Measurements from ENCODE around the gene CENPS.
"Not testable (repeated sequence)": the region's sequence is repeated elsewhere in the genome, so short reads cannot be mapped to it uniquely, and the experiment has no call there.

Gene CENPS

DNA sequence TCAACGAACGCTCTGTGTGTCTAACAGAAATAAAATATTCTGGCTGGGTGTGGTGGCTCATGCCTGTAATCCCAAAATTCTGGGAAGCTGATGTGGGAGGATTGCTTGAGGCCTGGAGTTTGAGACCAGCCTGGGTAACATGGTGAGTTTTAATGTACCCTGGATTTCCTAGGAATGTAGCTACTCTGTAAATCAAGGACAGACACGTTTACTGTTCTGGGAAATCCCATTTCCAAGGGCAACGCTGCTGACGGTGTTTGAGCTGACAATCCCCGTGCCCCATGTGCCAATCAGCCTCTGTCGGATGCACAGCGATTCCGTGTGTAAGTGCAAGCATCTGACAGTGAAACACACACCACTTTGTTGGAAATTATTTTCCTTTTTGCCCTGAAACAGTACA is 27.6 kb downstream of the CENPS start:
- H3K27ac ChIP-seq (ENCODE audit: low read length) = no peak overlapping the region

DNA sequence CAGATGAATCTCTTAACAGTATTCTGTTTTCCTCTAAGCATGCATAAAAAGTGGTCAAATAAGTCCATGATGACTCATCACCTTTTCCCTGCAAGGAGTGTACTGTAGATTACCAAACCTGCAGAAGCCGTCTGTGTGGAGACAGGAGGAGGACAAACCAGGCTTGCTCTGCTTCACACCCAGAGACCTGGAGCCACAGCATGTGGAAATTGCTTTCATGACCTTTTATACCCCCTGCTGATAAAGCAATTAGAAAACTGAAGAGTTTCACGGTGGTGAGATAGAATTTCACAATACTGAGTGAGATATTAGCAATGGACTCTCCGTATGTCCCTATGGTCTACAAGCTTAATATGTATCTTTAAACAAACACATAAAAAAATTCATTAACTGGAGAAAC is 29.0 kb downstream of the CENPS start:
- no peaks in the 10 kb centered on the region for H3K4me1 ChIP-seq (ENCODE audit: control insufficient read depth, low read depth, low read length)
- H3K9me3 ChIP-seq (ENCODE audit: control insufficient read depth, low read depth, low read length) = peaks cover 4% of the 10 kb centered on the region
- no peak overlapping the region for H3K4me3 ChIP-seq (ENCODE audit: low read length)
- peaks cover 32% of the 10 kb centered on the region for H3K36me3 ChIP-seq (ENCODE audit: control insufficient read depth, low read depth, low read length)
- no peak overlapping the region for H3K27ac ChIP-seq (ENCODE audit: low read length)
- no peak overlapping the region for H3K9ac ChIP-seq (ENCODE audit: low read length)
- H3K27me3 ChIP-seq (ENCODE audit: control insufficient read depth, insufficient read depth, low read length) = no peaks in the 10 kb centered on the region

More for the DNA sequence above, 27.6 kb downstream of the CENPS start:
- Histone ChIP-seq H3K4me3 (ENCODE audit: low read length) (no peak overlapping the region), H3K27me3 (ENCODE audit: control insufficient read depth, insufficient read depth, low read length) (no peaks in the 10 kb centered on the region), H3K9me3 (ENCODE audit: control insufficient read depth, low read depth, low read length) (peaks cover 4% of the 10 kb centered on the region), H3K4me1 (ENCODE audit: control insufficient read depth, low read depth, low read length) (no peaks in the 10 kb centered on the region), H3K9ac (ENCODE audit: low read length) (no peak overlapping the region), H3K36me3 (ENCODE audit: control insufficient read depth, low read depth, low read length) (peaks cover 26% of the 10 kb centered on the region)

DNA sequence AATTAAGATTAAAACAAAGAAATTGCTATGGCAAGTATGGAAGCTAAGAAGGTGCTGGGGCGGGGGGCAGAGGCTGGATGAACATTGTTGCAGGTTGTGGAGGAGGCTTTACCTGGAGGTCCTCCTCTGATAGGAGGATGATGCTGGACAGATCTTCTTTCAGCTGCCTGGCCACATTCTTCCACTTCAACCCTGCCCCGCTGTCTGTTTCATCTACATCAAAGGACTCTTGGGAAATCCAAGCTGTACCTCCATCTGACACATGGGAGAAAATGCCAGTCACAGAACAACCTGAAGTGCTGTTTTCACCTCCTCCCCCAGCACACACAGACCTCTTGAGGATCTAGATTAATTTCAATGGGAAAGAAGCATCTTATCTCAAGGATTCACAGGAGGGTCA is 36.8 kb downstream of the CENPS start:
- Histone ChIP-seq H3K4me1 (ENCODE audit: control insufficient read depth, low read depth, low read length) (peaks cover 8% of the 10 kb centered on the region), H3K36me3 (ENCODE audit: control insufficient read depth, low read depth, low read length) (peaks cover 58% of the 10 kb centered on the region), H3K9ac (ENCODE audit: low read length) (no peak overlapping the region), H3K27ac (ENCODE audit: low read length) (no peak overlapping the region), H3K4me3 (ENCODE audit: low read length) (no peak overlapping the region), H3K9me3 (ENCODE audit: control insufficient read depth, low read depth, low read length) (no peaks in the 10 kb centered on the region), H3K27me3 (ENCODE audit: control insufficient read depth, insufficient read depth, low read length) (no peaks in the 10 kb centered on the region)

DNA sequence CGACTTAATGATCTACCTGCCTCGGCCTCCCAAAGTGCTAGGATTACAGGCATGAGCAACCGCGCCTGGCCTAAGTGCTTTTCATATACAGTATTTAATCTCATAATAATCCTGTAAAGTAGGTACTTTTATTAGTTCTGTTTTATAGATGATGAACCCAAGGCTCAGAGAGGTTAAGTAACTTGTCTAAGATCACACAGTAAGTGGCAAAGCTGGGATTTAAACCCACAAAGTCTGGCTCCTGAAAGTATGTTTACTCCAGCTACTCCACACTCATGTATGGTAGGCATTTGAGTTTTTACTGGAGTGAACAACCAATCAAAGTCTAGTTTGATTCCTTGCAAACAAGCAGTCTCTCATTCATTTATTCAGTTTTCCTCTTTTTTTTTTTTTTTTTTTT is 39.8 kb downstream of the CENPS start:
- H3K27ac ChIP-seq (ENCODE audit: low read length) = no peak overlapping the region
- H3K4me1 ChIP-seq (ENCODE audit: control insufficient read depth, low read depth, low read length) = peaks cover 8% of the 10 kb centered on the region
- no peak overlapping the region for H3K9ac ChIP-seq (ENCODE audit: low read length)
- no peaks in the 10 kb centered on the region for H3K9me3 ChIP-seq (ENCODE audit: control insufficient read depth, low read depth, low read length)
- H3K27me3 ChIP-seq (ENCODE audit: control insufficient read depth, insufficient read depth, low read length) = no peaks in the 10 kb centered on the region
- H3K36me3 ChIP-seq (ENCODE audit: control insufficient read depth, low read depth, low read length) = peaks cover 40% of the 10 kb centered on the region
- H3K4me3 ChIP-seq (ENCODE audit: low read length) = no peak overlapping the region

DNA sequence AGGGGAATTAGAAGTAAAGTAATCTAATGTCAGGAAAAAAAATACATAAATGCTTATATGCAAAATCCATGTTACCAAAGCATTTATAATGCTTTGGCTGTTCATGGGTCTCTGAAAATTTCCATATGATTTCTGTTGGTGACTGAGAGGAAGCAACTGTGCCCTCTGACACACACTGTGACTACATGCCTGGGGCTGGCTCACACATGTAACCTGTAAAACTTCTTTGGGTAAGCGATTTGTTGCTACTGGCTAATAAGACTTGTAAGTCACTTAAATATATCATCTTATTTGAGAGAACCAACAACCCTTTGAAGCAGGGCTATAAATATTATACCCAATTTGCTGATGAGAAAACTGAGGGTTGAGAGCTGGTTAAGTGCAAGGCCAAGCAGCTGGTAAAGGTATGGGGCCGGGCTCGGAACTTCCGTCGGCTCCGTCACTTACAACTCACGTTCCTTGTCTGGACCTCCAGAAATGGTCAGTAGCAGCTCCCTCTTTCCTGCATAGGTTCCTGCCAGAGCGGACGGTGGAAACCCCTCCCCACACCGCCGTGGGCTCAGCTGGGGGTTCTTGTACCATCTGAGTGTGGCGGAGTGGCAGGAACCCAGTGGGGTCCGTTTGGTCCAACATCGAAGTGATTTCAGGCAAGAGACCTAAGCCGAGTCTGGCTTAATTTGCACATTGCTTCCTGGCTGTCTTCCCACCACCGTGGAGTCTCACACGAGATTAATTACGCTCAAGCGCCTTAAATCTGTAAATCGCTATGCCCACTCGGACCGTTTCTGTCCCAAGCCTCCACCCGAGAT is 41.4 kb downstream of the CENPS start:
- Histone ChIP-seq H3K9ac (ENCODE audit: low read length) (peak overlapping the region; percentile 75), H3K9me3 (ENCODE audit: control insufficient read depth, low read depth, low read length) (no peaks in the 10 kb centered on the region), H3K27ac (ENCODE audit: low read length) (no peak overlapping the region), H3K36me3 (ENCODE audit: control insufficient read depth, low read depth, low read length) (peaks cover 25% of the 10 kb centered on the region), H3K27me3 (ENCODE audit: control insufficient read depth, insufficient read depth, low read length) (no peaks in the 10 kb centered on the region), H3K4me3 (ENCODE audit: low read length) (peak overlapping the region; percentile 93), H3K4me1 (ENCODE audit: control insufficient read depth, low read depth, low read length) (peaks cover 8% of the 10 kb centered on the region)

DNA sequence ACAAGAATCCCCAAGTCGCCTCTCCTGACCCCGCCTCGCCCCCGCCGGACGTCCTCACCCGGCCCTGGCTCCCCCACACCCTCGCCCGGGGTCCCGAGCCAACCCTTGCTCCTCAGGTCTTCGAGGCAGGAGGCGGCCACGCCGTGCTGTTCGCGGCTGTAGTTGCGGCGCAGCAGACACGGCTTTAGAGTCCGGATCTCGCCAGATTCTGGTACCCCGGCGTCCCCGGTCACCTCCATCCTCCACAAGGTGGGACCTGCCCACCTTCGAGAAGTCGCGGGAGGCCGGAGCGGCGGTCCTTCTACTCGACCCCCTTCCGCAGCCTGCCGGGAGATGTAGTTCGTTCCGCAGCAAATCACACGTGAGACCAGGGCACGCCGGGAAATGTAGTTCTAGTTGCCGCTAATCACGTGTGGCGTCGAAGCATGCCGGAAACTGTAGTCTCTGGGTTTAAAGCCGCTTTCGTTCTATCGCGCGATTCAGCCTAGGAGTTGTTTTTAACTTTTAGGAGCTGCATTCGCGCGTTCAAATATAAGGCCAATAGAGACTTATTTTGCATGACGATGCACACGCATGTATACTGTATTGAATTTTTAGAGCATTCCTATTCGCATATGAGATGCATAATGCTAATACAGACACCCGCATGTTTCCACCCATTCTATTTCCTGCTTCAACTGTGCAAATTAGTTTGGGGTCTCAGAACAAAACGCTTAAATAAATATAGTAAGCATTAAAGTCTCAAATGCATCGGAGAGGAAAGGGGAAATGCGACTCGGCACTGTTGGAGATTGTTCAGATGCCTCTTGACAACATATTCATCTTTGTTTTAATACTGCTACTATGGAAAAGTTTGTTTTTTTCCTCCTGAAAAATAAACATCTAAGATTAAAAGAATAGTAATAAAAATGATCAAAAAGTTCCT is 42.2 kb downstream of the CENPS start, which contains the start of gene DFFA:
DFFA (minus strand) TSS at position 310 of the 925 bp plus-strand sequence; CDS start at position 239, 71 bp downstream.
- H3K9ac ChIP-seq (ENCODE audit: low read length) = peak within 1 kb of the TSS; percentile 75
- no peak within 1 kb of the TSS for H3K27ac ChIP-seq (ENCODE audit: low read length)
- H3K4me3 ChIP-seq (ENCODE audit: low read length) = peak within 1 kb of the TSS; percentile 93
- H3K27me3 ChIP-seq (ENCODE audit: control insufficient read depth, insufficient read depth, low read length) = no peaks in the 10 kb centered on the region
- H3K4me1 ChIP-seq (ENCODE audit: control insufficient read depth, low read depth, low read length) = peaks cover 8% of the 10 kb centered on the region
- H3K36me3 ChIP-seq (ENCODE audit: control insufficient read depth, low read depth, low read length) = peaks cover 18% of the 10 kb centered on the region
- H3K9me3 ChIP-seq (ENCODE audit: control insufficient read depth, low read depth, low read length) = no peaks in the 10 kb centered on the region

DNA sequence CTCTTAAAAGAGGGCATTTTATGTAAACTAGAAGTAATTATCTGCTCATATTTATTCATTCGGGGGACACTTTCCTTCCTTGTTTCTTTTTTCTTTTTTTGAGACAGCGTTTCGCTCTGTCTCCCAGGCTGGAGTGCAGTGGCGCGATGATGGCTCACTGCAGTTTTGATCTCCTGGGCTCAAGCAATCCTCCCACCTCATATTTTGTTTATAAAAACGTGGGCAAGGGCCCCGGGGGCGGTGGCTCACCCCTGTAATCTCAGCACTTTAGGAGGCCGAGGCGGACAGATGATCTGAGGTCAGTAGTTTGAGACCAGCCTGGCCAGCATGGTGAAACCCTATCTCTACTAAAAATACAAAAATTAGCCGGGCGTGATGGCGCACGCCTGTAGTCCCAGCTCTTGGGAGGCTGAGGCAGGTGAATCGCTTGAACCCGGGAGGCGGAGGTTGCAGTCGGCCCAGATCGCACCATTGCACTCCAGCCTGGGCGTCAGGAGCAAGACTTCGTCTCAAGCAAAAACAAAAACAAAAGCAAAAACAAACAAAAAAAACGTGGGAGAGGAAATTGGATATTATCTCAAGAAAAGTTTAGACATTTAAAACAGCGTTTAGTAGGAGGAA is 43.0 kb downstream of the CENPS start:
- peaks cover 10% of the 10 kb centered on the region for H3K36me3 ChIP-seq (ENCODE audit: control insufficient read depth, low read depth, low read length)
- H3K9me3 ChIP-seq (ENCODE audit: control insufficient read depth, low read depth, low read length) = no peaks in the 10 kb centered on the region
- peaks cover 8% of the 10 kb centered on the region for H3K4me1 ChIP-seq (ENCODE audit: control insufficient read depth, low read depth, low read length)
- H3K4me3 ChIP-seq (ENCODE audit: low read length) = peak overlapping the region; percentile 93
- H3K27ac ChIP-seq (ENCODE audit: low read length) = no peak overlapping the region
- H3K9ac ChIP-seq (ENCODE audit: low read length) = no peak overlapping the region
- no peaks in the 10 kb centered on the region for H3K27me3 ChIP-seq (ENCODE audit: control insufficient read depth, insufficient read depth, low read length)

DNA sequence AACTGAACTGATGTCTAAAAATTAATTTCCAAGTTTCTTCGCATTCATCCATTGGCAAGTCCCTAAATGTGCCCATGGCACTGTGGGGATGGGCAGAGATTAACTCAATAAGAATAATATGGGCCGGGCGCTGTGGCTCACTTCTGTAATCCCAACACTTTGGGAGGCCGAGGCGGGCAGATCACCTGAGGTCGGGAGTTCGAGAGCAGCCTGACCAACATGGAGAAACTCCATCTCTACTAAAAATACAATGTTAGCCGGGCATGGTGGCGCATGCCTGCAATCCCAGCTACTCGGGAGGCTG is 44.0 kb downstream of the CENPS start:
- H3K9me3 ChIP-seq (ENCODE audit: control insufficient read depth, low read depth, low read length); H3K36me3 ChIP-seq (ENCODE audit: control insufficient read depth, low read depth, low read length); H3K4me1 ChIP-seq (ENCODE audit: control insufficient read depth, low read depth, low read length); H3K27me3 ChIP-seq (ENCODE audit: control insufficient read depth, insufficient read depth, low read length); H3K9ac ChIP-seq (ENCODE audit: low read length); H3K27ac ChIP-seq (ENCODE audit: low read length): not testable (repeated sequence)
- H3K4me3 ChIP-seq (ENCODE audit: low read length) = peak overlapping the region; percentile 73

DNA sequence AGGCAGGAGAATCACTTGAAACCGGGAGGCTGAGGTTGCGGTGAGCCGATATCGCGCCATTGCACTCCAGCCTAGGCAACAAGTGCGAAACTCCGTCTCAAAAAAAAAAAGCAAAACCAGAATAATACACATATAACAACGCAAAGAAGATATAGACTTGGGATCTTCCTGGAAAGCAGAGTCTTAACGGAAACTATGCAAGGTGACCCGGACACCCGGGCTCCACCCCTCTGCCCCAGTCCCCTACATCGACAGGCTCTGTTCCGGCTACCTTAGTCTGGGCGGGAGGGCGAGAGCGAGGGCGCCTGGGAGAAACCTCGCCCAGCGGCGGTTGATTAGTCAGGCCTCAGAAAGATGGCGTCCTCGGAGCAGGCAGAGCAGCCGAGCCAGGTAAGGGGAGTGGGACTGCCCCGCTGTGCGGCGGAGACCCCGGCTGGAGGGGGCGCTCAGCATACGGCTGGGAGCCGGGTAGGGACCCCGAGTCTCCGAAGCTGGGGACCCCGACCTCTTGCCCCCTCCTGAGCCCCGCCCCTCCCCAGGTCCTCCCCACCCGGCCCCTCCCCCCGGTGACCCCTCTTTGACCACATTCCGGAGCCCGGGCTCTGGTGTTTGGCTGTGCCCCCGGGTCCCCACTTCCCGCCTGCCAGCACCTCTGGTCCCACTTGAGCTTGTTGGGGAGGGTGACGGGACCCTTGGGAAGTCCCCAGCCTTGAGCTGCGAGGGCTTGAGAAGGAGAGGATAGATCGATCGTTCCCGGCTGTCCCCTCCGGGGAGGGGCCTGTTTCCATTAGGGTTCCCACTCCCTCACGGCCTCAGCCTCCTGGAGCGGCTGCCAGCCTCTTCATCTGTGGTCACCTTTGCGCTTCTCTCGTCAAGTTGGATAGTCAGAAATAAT is 44.6 kb downstream of the CENPS start, which contains the start of gene PEX14:
PEX14 (plus strand) TSS at position 338 of the 895 bp plus-strand sequence; CDS start at position 355, 17 bp downstream.
- Histone ChIP-seq H3K4me1 (ENCODE audit: control insufficient read depth, low read depth, low read length) (peaks cover 8% of the 10 kb centered on the region), H3K4me3 (ENCODE audit: low read length) (peak within 1 kb of the TSS; percentile 73), H3K27ac (ENCODE audit: low read length) (no peak within 1 kb of the TSS), H3K9me3 (ENCODE audit: control insufficient read depth, low read depth, low read length) (no peaks in the 10 kb centered on the region), H3K9ac (ENCODE audit: low read length) (peak within 1 kb of the TSS; percentile 64), H3K27me3 (ENCODE audit: control insufficient read depth, insufficient read depth, low read length) (no peaks in the 10 kb centered on the region), H3K36me3 (ENCODE audit: control insufficient read depth, low read depth, low read length) (no peaks in the 10 kb centered on the region)

DNA sequence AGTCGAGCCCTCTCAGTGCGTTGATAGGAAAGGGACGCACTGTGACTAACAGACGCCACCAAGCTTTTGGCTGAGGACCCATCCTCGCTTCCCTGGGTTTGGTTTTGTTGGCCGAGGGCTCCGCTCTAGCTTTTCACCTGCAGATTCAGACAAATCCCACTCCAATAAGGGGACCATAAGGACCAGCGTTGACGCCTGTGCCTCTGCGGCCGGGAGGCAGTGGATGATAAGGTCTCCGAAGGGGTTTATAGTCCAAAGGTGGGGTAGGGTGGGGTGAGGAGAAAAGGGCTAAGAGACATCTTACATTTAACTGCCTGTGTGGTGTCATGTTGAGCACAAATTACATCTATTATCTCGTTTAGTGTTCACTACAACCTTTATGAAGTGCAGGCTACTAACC is 45.3 kb downstream of the CENPS start:
- no peaks in the 10 kb centered on the region for H3K36me3 ChIP-seq (ENCODE audit: control insufficient read depth, low read depth, low read length)
- H3K9ac ChIP-seq (ENCODE audit: low read length) = peak overlapping the region; percentile 64
- H3K9me3 ChIP-seq (ENCODE audit: control insufficient read depth, low read depth, low read length) = no peaks in the 10 kb centered on the region
- H3K27ac ChIP-seq (ENCODE audit: low read length) = no peak overlapping the region
- H3K4me1 ChIP-seq (ENCODE audit: control insufficient read depth, low read depth, low read length) = peaks cover 8% of the 10 kb centered on the region
- H3K4me3 ChIP-seq (ENCODE audit: low read length) = peak overlapping the region; percentile 73
- no peaks in the 10 kb centered on the region for H3K27me3 ChIP-seq (ENCODE audit: control insufficient read depth, insufficient read depth, low read length)

Data from iPS-18a (cell line).